Sciatic nerve (tissue), 2 donors: ENCODE data around the gene F5. TPM values are rescaled to one million over a fixed set of nuclear protein-coding genes. Genes with fewer than 3 reads are reported as not detected.

ENCODE experiments used
- ATAC-seq: fragments of 200-7000 bp; cut with Tn5 transposase; one replicate; pipeline ENCODE4 v1.9.1; 2020; ENCODE audit warnings: mild to moderate bottlenecking, moderate library complexity
- DNase-seq: peaks from one replicate; pipeline ENCODE4 v3.0.0-alpha.2; 2020; ENCODE audit warnings: low spot score
- intact Hi-C: fragments of 100-400 bp; cut with DNase I; formaldehyde crosslinking; loops from one replicate; pipeline ENCODE4 v1.14.2; 2022
- total RNA-seq: library from RNA; stranded (reverse); fragmentation: NEBNext Ultra II Directional; extraction: Animal tissue kit (Norgen Biotek cat#: 25700); gene quantifications from one replicate; pipeline ENCODE4 v1.2.1, GENCODE V29; 2021
- donor health status: DM: no; HTN: no; CAD: no.
- donor health status: DM: no; HTN: no; CAD: no.

F5 gene
- total RNA-seq, 1 donor from 2014 or later = 1.8 TPM

DNA sequence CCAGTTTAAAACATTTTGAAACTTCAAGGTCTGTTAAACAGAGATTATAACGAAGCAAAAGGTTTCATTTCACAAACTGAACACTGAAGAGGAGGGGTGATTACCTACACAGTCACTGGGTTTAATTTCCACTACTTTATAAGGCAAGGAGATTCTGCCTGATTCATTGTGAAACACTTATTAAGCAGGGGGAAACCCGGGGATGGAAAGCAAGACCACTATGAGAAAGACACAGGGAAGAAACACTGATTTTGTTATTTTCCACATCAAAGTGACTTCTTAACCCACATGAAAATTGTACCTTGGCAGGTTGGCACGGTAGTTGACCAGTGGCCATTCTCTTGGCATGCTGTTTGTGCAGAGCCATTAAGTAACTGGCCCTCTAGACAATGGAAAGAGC, 8.1 kb upstream of the F5 start:
- ATAC-seq = no peak
- intact Hi-C loops = no loop called here
- DNase-seq = no peak

DNA sequence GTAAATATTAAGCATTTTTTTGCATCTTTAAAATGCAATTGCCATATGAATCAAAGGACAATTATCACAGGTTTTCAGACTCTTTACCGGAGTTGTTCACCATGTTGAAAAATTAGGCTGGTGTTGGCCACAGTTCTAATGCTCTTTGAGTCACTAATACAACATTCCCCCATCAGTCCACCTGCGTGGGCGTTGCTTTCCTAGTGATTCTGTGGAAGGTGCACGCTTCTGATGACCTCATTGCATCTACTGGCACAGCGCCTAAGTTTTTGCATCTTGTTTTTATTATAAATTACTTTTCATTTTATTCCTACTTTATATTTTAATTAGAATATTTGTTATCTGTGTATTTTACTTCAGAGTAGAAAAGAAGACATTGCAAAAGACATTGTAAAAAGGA, 4.7 kb upstream of the F5 start:
- intact Hi-C loops = no loop called here
- DNase-seq (no peak), ATAC-seq (no peak)

DNA sequence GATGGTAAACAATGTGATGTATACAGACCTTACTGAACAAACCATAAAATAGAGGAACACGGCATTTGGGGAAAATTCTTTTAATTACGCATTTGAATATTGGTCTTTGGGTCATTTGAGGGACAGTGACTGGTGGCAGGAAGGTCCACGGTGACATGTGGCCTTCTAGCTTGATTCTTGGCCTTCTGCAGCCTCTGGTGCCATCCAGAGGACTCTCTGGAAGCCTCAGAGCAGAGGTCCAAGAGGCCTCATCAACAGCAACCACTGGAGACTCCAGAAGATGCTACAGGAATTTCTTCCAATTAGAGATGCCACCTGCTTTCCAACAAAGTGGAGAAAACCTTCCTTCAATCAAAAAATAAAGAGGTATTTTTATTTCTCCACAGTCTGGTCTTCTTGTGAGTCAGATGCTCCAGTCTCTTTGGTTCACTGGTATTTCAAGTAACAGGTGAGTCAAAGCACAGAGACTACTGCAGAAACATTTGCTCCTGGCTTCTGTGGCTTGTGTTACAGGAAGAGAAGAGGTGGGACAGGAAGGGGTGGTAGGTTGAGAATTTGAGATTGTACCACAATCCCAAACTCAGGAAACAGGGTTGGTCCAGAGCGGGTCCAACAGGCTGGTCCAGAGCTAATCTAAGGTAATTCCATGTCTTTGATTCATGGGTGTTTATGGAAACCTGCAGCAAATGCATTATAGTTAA, 2.7 kb upstream of the F5 start:
- intact Hi-C loops = no loop called here
- DNase-seq = no peak
- ATAC-seq = no peak

DNA sequence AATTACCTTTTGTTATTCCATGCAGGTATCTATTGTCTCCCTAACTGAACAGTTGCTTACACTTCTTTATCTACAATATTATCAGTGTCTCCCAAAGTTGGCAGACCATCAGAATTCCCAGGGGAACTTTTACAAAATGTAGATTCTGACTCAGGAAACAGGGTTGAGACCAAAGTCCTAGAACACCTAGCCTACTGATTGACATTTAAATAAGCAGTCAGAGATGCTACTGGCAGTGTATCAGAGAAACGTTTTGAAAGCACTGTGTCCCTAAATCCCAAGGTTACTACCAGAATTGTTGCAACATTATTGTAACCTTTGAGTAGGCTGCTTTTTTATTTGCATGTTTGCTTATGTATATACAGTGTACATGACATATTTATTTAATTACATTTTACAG, 1.8 kb upstream of the F5 start:
- intact Hi-C loops = no loop called here
- DNase-seq (no peak), ATAC-seq (no peak)

DNA sequence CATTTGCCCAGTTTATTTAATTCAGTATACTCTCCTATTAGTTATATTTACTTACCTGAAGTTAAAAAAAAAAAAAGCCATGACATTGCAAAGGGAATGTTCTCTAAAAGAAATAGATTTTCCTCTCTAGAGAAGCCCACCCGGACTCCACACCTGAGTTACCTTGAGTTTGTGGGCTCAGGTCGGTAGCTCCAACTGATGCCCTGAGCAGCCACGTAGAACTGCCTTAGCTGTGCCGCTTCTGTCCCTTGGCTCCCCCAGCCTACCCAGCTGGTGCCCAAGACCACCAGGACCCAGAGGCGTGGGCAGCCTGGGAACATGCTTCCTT, 250 bp downstream of the F5 start:
- ATAC-seq = no peak
- intact Hi-C loops = no loop called here
- no peak for DNase-seq

DNA sequence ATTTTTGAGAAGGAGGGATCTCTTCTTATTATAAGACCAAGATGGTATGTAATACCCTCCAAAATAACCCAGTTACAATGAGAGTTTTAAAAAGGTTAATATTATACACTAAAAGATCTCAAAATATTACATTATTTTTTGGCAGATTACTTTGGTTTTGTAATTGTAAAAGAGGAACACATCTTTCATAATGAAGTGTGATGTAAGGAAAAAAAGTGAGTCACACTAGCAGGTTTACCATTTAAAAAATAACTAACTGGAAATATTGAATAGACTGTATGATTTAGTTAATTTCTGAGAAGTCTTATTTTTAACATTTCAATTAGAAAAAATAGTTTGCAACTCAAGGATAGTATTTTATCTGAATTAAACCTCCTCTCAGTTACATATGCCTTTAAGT, 1.1 kb downstream of the F5 start:
- DNase-seq (no peak), ATAC-seq (no peak)
- intact Hi-C loops = no loop called here

DNA sequence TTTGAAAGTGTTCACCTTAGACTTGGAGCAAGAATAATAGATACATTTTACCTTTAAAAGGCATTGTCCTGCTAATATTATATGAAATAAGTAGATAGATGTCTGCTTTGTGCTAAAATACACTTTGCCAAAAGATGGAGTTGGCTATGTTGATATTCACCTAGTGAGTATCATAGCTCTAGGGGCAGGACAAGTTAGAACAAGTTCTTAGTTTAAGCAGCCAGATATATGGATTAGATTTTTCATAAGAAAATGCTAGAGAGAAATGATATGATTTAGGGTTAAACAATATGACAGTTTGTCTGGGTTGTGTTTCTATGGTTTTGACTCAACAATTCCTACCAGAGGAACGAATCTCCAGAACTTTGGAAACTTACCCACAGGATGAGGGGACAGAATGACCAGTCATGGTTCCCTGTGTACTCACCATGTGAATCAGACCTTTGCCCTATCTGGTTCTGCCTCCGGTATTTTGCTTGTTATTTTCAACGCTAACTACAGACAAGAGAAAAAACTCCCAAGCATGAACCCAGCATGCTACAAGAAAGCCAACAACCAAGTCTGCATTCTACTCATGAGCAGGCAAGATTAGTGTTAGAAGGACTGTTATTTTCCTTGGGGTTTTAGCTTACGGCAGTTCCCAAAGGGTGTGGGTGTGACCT, 1.7 kb downstream of the F5 start:
- intact Hi-C loops = no loop called here
- ATAC-seq = peak; percentile 15
- DNase-seq = no peak

DNA sequence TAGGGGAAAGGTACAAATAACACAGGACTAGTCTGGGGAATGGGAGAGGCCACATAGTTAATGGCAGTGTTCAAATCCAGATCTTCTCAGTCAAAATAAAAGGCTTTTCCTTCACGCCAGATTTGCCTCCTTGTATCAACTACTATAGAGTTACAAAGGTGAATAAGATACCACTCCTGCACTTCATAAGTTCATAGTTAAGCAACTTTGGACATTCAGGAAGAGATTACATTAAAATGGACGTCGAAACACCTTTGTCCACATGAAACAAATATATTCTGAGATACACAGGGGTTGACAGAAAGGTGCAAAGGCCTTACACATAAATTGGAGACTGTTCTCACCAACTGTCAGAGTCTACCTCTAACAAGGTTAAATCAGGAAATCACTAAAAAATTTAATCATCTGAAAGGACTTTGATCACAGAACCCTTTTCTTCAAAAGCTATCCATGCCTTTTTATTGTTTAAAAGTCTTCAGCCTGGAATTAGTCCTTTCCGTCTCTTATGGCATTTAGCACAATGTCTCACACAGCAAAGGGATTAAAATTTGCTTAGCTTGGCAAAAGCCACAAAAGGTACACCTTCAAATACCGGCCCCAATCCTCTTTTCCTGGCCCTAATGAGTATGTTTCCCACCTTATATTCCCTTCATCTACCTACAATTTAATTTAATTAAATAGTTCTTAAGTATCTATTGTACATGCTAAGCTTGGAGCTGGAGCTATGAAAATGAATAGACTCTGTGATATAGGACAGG, 8.1 kb downstream of the F5 start:
- intact Hi-C loops = loop anchor here (5.0 kb wide), 1 partner anchor 1609 kb away; the partner anchor contains the start of gene FMO2
- DNase-seq (no peak), ATAC-seq (no peak)

DNA sequence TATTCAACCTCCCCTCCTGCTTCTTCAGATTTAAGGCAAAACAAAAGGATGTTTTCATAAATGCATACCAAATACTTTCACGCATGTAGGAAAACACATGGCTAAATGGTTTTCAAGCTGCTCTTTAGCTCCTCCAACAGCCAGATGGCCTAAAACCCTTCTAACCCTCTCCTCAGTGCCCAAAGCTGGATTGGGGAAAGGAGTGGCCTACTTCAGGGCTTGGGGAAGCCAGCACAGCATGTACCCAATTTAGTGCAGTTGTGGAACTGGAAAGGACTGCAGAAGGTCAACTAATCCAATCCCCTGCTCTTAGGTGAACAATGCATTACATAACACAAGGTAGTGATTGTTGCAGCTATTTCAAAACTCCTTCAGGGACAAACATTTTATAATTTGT, 9.3 kb downstream of the F5 start:
- no peak for DNase-seq
- intact Hi-C loops = loop anchor here (5.0 kb wide), 1 partner anchor 1610 kb away; the partner anchor contains the start of gene FMO2
- ATAC-seq = no peak

DNA sequence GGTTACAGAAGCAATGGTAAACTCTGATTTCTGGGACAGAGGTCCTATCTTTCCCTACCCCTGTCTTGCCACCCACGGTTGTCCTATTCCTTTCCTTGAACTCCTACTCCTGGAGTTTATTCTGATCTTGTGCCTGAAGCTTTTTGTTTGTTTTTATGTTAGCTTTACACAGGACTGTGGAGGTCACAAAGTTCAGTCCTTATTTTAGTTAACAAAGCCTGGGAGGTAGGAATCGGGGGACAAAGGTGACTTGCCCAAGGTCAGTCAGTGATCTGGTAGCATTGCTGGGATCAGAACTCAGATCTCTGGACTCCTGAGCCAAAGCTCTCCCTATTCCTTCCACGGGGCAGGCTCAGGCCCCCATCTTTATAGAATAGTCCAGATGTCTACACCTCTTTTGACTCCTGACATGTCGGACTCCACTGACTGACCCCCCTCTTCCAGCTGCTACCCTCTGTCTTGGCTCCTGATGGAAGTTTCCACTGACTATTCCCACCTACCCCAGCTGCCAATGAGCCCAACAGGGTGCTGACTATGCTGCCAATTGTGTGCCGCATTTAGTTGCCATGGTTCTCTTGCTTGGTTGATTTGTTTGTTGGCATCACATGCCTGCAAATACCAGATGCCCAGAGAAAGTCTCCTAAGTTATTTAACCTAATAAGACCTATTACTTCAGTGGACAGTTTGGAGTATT, 9.9 kb downstream of the F5 start:
- intact Hi-C loops = loop anchor here (5.0 kb wide), 1 partner anchor 1611 kb away; the partner anchor contains the start of gene FMO2
- ATAC-seq (no peak), DNase-seq (no peak)

DNA sequence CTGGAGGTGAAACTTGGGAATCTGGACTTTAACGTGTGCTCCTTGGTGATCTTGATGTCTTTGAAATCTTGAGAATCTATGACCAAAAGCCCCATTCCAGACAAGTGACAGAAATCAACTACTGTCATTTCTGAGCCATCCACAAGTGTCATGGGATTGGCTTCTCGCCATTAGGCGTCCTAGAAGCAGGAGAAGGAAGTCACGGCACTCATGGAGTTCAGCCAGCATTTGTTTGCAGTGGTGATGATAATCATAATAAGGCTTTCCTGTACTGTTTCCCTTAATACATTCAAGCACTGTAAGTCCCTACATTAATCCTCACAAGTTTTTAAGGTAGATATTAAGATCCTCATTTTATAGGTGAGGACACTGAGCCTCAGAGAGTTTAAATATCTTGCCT, 11.9 kb downstream of the F5 start:
- intact Hi-C loops = no loop called here
- no peak for DNase-seq
- no peak for ATAC-seq

DNA sequence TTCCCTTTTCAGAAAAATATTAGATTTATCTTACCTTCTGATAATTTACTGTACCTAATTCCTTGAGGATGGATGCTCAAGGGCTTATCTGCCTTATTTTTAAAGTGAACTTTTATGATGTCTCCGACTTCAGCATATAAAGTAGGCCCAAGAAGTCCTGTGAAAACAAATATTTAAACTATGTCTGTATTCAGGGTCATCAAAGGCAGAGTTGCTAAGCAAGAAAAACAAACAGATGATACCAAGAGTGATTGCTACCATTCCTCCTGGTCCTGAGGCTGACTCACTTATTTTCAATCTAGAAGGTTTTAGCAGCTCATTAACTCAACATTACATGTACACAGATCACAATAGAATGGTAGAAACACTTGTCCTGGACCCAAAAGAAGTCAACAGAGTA, 14.1 kb downstream of the F5 start:
- DNase-seq (no peak), ATAC-seq (no peak)
- intact Hi-C loops = no loop called here

DNA sequence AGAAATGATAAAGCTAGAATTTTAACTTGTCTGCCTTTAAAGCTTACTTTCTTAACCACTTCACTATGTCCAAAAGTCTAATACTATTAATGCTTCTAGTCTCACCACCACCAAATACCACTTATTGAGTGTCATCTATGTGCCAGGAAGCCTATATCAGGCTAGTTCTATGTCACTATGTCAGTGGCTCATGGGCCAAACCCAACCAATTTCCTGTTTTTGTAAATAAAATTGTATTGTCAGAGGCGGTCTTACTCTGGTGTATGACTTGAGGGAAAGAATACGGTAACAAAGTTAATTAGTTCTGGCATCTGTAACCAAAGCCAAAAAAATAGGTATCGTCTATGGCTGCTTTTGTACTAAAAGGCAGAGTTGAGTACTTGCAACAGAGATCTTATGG, 14.8 kb downstream of the F5 start:
- ATAC-seq (no peak), DNase-seq (no peak)
- intact Hi-C loops = no loop called here

DNA sequence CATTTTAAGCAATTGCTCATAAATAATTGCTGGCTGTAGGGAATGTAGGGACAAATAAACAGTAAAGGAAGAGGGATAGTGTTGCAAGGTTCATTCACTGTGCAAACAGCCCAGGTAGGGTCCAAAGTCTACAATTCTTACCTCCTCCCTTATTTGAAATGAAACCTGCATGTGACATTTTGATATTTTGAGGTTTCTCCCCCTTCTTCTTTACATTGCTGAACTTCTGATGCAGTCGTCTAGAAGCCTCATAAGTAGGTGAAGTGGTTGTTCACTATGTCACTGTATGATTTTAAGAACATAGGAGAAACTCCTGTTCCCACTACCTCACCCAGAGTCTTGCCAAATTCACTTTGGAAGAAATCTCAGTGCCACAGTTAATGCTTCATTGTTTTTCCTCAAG, 16.1 kb downstream of the F5 start:
- intact Hi-C loops = no loop called here
- ATAC-seq = no peak
- no peak for DNase-seq

DNA sequence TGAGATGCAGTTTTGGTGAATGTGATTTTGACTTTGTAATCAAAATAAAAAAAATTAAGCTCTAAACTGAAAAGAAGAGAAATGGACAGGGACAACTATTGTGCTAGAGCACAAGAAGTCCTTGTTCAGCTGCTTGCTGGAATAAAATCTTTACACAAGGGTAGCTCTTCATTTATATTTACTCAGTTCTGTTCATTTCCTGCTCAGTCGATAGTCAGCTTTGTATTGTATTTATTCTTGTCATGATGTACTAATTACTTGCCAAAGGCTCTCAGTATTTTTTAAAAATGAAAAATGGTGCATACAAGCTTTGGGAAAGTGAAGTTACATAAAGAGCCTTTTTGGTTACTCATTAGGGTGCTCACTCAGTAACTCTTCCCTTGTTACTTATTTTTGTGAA, 17.8 kb downstream of the F5 start:
- intact Hi-C loops = no loop called here
- no peak for DNase-seq
- ATAC-seq = no peak

DNA sequence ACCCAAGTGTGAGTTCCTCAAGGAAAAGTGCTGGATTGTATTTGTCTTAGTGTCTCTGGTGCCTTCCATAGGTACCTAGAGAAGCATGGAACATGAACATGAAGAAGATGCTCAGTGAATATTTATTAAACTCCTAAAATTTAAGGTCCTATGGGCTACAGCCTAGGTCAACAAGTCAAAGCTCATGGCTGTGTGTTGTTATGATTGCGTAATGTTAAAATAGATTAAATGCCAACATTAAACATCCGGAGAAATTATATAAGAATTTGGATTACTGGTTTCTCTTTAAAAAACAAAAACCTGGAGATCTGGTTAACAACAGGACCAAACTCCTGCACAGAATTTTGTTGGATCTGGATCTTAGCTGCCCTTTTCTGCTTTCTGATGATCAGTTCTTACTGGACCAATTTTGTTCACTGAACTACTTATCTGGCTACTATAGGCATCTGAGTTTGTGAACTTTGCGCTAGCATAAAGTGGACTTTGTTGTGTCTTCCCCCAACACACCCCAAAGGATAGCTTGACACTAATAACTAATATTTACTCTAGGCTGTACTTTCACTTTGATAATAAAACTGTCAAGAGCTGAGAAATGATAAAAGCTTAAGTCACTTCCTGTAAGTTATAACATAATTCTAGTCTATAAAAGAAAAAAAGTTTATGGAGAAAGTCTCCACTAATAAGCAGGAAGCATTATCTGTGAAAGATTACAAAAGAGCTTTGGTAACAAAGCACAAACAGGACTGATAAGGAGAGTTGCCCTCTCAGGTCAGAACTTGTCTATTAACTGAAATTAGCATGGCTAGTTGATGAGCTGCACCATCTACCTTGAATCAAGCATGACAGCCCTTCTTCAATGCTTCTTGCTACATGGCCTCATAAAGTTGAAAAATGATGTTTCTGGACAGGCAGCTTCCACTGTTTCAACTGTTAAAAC, 20.7 kb downstream of the F5 start:
- intact Hi-C loops = no loop called here
- ATAC-seq = no peak
- no peak for DNase-seq

DNA sequence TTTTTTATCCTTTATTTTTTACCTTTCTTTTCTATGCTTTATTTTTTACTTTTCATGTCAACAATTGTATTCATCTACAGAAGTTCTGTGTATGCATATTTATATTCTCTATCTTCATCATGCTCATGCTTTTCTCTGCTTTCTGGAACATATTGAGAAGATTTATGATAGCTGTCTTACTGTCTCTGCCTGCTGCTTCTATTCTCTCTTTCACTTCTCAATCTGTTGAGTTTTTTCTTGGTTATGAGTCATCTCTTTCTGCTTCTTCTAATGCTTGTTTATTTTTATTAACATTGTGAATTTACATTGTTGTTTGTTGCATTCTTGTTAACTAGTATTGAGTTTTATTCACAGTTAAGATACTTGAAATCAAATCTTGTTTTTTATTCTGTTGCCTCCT, 22.6 kb downstream of the F5 start:
- intact Hi-C loops = no loop called here
- ATAC-seq = no peak
- DNase-seq = no peak

DNA sequence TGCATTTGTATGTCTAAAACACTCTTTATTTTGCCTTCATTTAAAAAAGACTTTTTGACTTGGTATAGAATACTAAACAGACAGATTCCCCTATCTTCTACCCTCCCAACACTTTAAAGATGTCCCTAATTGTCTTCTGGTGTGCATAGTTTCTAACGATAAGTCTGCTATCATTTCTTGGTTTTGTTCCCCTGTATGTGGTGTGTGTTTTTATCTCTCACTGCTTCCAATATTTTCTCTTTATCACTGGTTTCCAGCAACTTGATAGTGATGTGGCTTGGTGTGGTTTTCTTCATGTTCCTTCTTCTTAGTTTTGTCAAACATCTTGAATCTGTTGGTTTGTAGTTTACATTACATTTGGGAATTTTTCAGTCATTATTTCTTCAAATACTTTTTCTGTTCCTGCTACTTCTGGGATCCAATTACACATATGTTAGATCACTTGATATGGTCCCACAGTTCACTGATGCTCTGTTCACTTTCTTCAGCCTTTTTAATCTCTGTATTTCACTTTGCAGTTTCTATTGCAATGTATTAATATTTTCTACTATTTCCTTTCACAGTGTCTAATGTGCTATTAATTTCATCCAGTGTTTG, 23.2 kb downstream of the F5 start:
- DNase-seq (no peak), ATAC-seq (no peak)
- intact Hi-C loops = no loop called here
